MCF 10A (cell line): ENCODE results near the gene HTR6. TPM values are rescaled to one million over a fixed set of nuclear protein-coding genes. Genes with fewer than 3 reads are reported as not detected.

Experiments used
- BruUV-seq: library from RNA; stranded (reverse); fragments of 400-500 nt; replicated peaks from 2 replicates; lab custom pipeline; 2021; lab: Mats Ljungman, UMichigan
- CTCF ChIA-PET: fragments of 300-600 bp; sonication (Branson Sonifier 250); formaldehyde crosslinking; extraction: SDS; loops from one replicate; lab custom pipeline; 2021; ENCODE audit warnings: antibody characterized with exemption, inconsistent platforms; lab: Yijun Ruan, JAX
- POLR2A ChIA-PET: fragments of 300-600, 350-650 bp; sonication (Branson Sonifier 250); formaldehyde crosslinking; extraction: SDS; loops from one replicate; lab custom pipeline; 2020; ENCODE audit warnings: antibody characterized with exemption, inconsistent platforms; lab: Yijun Ruan, JAX
- DNase-seq: peaks from one replicate; pipeline ENCODE4 v3.0.0-alpha.2; 2018; ENCODE audit not compliant: unreplicated experiment
- H3K27ac Mint-ChIP-seq: one replicate; pipeline ENCODE4 v1.8.0; 2022; ENCODE audit warnings: mild to moderate bottlenecking, low read depth, mixed read lengths; ENCODE audit not compliant: unreplicated experiment
- H3K27me3 Mint-ChIP-seq: one replicate; pipeline ENCODE4 v1.8.0; 2022; ENCODE audit warnings: mixed read lengths; ENCODE audit not compliant: insufficient read depth, unreplicated experiment
- H3K36me3 Mint-ChIP-seq: one replicate; pipeline ENCODE4 v1.8.0; 2022; ENCODE audit warnings: mild to moderate bottlenecking, moderate library complexity, mixed read lengths; ENCODE audit not compliant: insufficient read depth, unreplicated experiment
- H3K4me1 Mint-ChIP-seq: one replicate; pipeline ENCODE4 v1.8.0; 2022; ENCODE audit warnings: mixed read lengths; ENCODE audit not compliant: insufficient read depth, unreplicated experiment
- H3K4me3 Mint-ChIP-seq: one replicate; pipeline ENCODE4 v1.8.0; 2022; ENCODE audit warnings: mild to moderate bottlenecking, moderate library complexity, mixed read lengths; ENCODE audit not compliant: unreplicated experiment
- H3K9me3 Mint-ChIP-seq: one replicate; pipeline ENCODE4 v1.8.0; 2022; ENCODE audit warnings: mixed read lengths; ENCODE audit not compliant: unreplicated experiment
- intact Hi-C: fragments of 100-400 bp; cut with micrococcal nuclease; formaldehyde crosslinking; loops from 2 replicates; pipeline ENCODE4 v1.14.1; 2022
- total RNA-seq: library from RNA; stranded (reverse); gene quantifications from 2 replicates; pipeline ENCODE4 v1.2.3, GENCODE V29; 2022
- TF ChIP-seq, protein P1 (sequence below): fragments of 200-600 bp; IDR thresholded peaks from one replicate; pipeline ENCODE4 v1.8.0; 2022; ENCODE audit warnings: antibody characterized with exemption, mild to moderate bottlenecking; ENCODE audit not compliant: unreplicated experiment

HTR6 gene
- total RNA-seq, 1 experiment from 2014 or later: not detected

DNA sequence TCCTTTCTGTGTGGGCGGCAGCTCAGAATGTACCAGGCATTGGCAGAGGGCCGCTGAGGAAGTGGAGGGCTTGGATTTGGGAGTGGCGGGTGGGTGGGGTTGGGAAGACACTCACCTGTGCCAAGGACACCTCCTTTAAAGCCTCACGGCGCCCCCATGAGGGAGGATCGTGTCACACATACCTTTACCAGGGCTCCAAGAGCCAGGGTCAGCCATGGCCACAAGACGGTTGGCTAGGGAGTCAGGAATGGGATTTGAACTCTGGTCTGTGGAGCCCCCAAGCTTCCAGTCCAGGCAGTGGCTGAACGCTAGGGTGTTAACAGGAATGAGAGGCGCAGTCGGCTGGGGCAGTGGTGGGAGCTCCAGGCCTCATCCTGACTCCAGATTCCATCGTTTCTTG lies 16.0 kb upstream of the HTR6 start:
- no peak overlapping the region for H3K27ac Mint-ChIP-seq
- peak; percentile 89 for DNase-seq
- no TSS peak for BruUV-seq
- ChIA-PET CTCF (interaction anchor here (0.6 to 3.7 kb wide), 9 partner anchors 12 to 343 kb away, joined by 3 to 14 read pairs (median 3); no protein-coding TSS in a partner anchor), POLR2A (interaction anchor here (0.9 to 1.5 kb wide), 4 partner anchors 10 to 161 kb away, joined by 3 to 4 read pairs (median 3); no protein-coding TSS in a partner anchor)
- no peaks in the 10 kb centered on the region for H3K27me3 Mint-ChIP-seq
- no peaks in the 10 kb centered on the region for H3K9me3 Mint-ChIP-seq
- H3K36me3 Mint-ChIP-seq: peaks cover 23% of the 10 kb centered on the region
- H3K4me1 Mint-ChIP-seq: peaks cover 48% of the 10 kb centered on the region
- intact Hi-C loops: loop anchor here (5.0 kb wide), 1 partner anchor 211 kb away; no protein-coding TSS in a partner anchor
- H3K4me3 Mint-ChIP-seq: no peak overlapping the region
- TF ChIP-seq, protein P1, sequence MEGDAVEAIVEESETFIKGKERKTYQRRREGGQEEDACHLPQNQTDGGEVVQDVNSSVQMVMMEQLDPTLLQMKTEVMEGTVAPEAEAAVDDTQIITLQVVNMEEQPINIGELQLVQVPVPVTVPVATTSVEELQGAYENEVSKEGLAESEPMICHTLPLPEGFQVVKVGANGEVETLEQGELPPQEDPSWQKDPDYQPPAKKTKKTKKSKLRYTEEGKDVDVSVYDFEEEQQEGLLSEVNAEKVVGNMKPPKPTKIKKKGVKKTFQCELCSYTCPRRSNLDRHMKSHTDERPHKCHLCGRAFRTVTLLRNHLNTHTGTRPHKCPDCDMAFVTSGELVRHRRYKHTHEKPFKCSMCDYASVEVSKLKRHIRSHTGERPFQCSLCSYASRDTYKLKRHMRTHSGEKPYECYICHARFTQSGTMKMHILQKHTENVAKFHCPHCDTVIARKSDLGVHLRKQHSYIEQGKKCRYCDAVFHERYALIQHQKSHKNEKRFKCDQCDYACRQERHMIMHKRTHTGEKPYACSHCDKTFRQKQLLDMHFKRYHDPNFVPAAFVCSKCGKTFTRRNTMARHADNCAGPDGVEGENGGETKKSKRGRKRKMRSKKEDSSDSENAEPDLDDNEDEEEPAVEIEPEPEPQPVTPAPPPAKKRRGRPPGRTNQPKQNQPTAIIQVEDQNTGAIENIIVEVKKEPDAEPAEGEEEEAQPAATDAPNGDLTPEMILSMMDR: peak; percentile 40

DNA sequence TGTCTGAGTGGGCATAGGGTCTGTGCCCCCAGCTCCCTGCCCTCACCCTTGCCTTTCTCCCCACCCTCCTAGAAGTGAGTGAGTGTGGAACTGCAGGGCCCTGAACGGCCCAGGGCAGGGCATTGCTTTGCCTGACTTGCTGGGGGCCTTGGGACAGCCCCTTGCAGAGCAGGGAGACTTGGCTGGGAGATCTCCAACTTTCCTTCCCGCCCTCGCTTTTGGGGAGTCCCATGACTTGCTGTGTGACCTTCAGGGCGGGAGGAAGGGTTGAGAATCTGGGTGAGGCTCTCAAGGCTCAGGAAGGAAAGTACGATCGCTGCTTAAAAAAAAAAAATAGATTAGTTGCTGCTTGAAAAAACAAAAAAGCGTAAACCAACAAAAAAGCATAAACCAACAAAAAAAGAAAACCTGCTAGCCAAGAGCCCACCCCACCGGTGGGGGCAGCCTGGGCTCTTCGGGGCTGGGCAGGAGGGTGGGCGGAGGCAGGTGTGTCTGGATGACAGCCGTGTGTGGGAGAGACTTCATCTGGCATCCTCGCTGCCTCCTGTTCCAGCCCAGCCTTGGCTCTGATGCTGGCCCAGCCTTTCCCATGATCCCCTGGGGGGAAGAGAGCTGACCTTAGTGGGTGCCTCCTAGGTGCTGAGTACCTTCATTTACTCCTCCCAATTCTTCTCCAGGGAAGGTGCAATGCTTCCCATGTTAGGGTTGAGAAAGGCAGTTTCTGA lies 14.1 kb upstream of the HTR6 start:
- Mint-ChIP-seq H3K9me3 (no peaks in the 10 kb centered on the region), H3K27me3 (no peaks in the 10 kb centered on the region)
- CTCF ChIA-PET: interaction anchor here (0.5 to 4.5 kb wide), 10 partner anchors 10 to 309 kb away, joined by 3 to 25 read pairs (median 4); no protein-coding TSS in a partner anchor

DNA sequence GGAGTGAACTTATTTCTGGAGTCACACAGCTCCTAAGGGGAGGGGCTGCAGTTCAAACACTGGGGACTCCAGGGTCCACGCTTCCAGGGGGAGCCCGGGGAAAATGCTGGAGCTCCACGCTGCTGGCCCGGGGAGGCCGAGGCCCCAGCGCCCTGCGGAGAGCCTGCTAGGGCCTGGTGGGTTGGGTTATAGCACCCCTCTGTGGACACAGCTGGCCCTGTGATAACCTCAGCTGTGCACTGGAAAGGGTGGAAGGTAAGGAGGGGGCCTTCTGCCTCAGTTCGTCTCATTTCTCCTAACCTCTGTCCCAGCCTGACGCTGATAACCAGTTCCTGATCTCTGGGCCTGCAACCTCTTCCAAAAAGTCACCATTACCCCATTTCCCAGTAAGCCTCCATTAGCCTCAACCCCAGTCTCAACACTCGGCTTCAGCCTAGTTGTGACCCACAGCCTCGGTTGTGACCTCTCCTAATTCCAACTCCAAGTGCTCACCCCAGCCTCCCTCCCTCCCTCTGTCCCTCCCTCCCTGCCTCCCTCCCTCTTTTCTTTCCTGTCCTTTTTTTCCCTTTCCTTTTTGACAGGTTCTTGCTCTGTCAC lies 13.4 kb upstream of the HTR6 start:
- peaks cover 33% of the 10 kb centered on the region for H3K36me3 Mint-ChIP-seq
- H3K4me3 Mint-ChIP-seq: no peak overlapping the region
- H3K27me3 Mint-ChIP-seq: no peaks in the 10 kb centered on the region
- intact Hi-C loops: loop anchor here (1.0 to 5.0 kb wide), 2 partner anchors 69 to 164 kb away; no protein-coding TSS in a partner anchor
- H3K9me3 Mint-ChIP-seq: no peaks in the 10 kb centered on the region
- H3K4me1 Mint-ChIP-seq: peaks cover 50% of the 10 kb centered on the region
- CTCF ChIA-PET: interaction anchor here (0.6 to 4.5 kb wide), 9 partner anchors 11 to 307 kb away, joined by 3 to 25 read pairs (median 4); no protein-coding TSS in a partner anchor
- TF ChIP-seq, protein P1: peak; percentile 50
- BruUV-seq: no TSS peak
- POLR2A ChIA-PET: interaction anchor here (0.7 to 1.2 kb wide), 5 partner anchors 9 to 213 kb away, joined by 3 to 4 read pairs (median 3); no protein-coding TSS in a partner anchor
- DNase-seq: no peak
- H3K27ac Mint-ChIP-seq: peak overlapping the region; percentile 75

More for the DNA sequence above, 14.1 kb upstream of the HTR6 start:
- intact Hi-C loops: loop anchor here (1.0 to 5.0 kb wide), 2 partner anchors 68 to 163 kb away; no protein-coding TSS in a partner anchor
- Mint-ChIP-seq H3K36me3 (peaks cover 27% of the 10 kb centered on the region), H3K27ac (peak overlapping the region; percentile 75), H3K4me1 (peaks cover 56% of the 10 kb centered on the region), H3K4me3 (peak overlapping the region; percentile 8)
- BruUV-seq: no TSS peak
- POLR2A ChIA-PET: interaction anchor here (0.8 to 1.2 kb wide), 5 partner anchors 8 to 212 kb away, joined by 3 to 4 read pairs (median 3); no protein-coding TSS in a partner anchor
- TF ChIP-seq, protein P1: no peak
- no peak for DNase-seq
